Keratinocyte (primary cell): ENCODE results near the gene VPS37C.

Source experiments
- EZH2 ChIP-seq: IDR thresholded peaks from one replicate; pipeline ENCODE4 v1.6.1; 2012; ENCODE audit warnings: inconsistent platforms, mild to moderate bottlenecking, low read length, moderate library complexity
- TF ChIP-seq, protein P1 (sequence below), 3 experiments: IDR thresholded peaks in 1 of 3; conservative IDR thresholded peaks in 1 of 3; optimal IDR thresholded peaks in 1 of 3; 2 replicates in 2 of 3; 3 replicates in 1 of 3; pipeline versions ENCODE3 to v1.5.1; 2011; ENCODE audit warnings: low read length in 3 of 3, mild to moderate bottlenecking in 3 of 3, moderate library complexity in 2 of 3, control low read depth in 1 of 3, inconsistent platforms in 1 of 3; ENCODE audit not compliant: insufficient read depth in 2 of 3; ENCODE audit errors: extremely low read depth in 1 of 3

DNA sequence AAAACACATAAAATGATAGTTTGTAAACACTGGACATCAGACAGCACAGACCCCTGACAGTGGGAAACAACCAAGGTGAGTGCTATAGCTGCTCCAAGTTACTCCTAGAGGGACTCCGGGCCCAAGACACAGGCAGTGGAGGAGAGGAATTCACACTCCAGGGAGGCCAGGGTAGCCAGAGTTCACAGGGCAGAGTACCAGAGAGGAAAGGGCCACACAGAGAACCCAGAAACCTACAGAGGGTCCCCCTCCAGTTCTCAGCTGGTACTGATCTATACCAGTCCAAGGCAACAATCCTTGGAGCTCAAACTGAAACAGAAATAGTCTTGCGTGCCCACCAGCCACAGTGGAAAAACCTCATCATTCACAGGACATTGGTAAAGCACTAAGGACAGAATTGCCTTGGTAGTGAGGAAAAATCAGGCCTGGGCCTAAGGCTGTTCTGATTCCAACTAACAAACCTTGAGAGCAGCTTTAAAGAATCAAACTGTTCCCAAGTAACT, 7.6 kb downstream of the VPS37C start:
- no peak for TF ChIP-seq EZH2
- TF ChIP-seq, protein P1, sequence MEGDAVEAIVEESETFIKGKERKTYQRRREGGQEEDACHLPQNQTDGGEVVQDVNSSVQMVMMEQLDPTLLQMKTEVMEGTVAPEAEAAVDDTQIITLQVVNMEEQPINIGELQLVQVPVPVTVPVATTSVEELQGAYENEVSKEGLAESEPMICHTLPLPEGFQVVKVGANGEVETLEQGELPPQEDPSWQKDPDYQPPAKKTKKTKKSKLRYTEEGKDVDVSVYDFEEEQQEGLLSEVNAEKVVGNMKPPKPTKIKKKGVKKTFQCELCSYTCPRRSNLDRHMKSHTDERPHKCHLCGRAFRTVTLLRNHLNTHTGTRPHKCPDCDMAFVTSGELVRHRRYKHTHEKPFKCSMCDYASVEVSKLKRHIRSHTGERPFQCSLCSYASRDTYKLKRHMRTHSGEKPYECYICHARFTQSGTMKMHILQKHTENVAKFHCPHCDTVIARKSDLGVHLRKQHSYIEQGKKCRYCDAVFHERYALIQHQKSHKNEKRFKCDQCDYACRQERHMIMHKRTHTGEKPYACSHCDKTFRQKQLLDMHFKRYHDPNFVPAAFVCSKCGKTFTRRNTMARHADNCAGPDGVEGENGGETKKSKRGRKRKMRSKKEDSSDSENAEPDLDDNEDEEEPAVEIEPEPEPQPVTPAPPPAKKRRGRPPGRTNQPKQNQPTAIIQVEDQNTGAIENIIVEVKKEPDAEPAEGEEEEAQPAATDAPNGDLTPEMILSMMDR (optimal IDR thresholded peaks at IDR 0.05 in 1 of 3, IDR thresholded peaks at IDR 0.05 in 1 of 3, conservative IDR thresholded peaks at IDR 0.05 in 1 of 3; ENCODE audit: extremely low read depth in 1 of 3, insufficient read depth in 2 of 3, low read length in 3 of 3), result no peak
